WTC11 (cell line): ENCODE measurements around the gene STRA6. TPM values are rescaled to one million over a fixed set of nuclear protein-coding genes. Genes with fewer than 3 reads are reported as not detected.
A peak's percentile ranks its signal among the peaks of the same experiment; 100 is the strongest.

Source experiments
- ATAC-seq: fragments of 200-7000 bp; cut with Tn5 transposase; 2 replicates; pipeline ENCODE4 v1.10.0; 2021; ENCODE audit warnings: mild to moderate bottlenecking, moderate library complexity
- CTCF ChIA-PET: fragments of 300-600 bp; sonication (Branson Sonifier 250); formaldehyde crosslinking; loops from one replicate; lab custom pipeline; 2021; ENCODE audit warnings: antibody characterized with exemption; lab: Charles Lee
- POLR2A ChIA-PET: fragments of 350-600 bp; sonication (Branson Sonifier 250); formaldehyde crosslinking; loops from one replicate; lab custom pipeline; 2021; ENCODE audit warnings: antibody characterized with exemption; lab: Charles Lee
- DNase-seq: peaks from one replicate; pipeline ENCODE4 v3.0.0; 2021; ENCODE audit warnings: low spot score
- H3K27ac Mint-ChIP-seq: 2 replicates; pipeline ENCODE4 v1.8.0; 2021; ENCODE audit warnings: mixed read lengths
- H3K27me3 Mint-ChIP-seq: 2 replicates; pipeline ENCODE4 v1.8.0; 2021; ENCODE audit warnings: low read depth, mild to moderate bottlenecking, moderate library complexity, mixed read lengths
- H3K36me3 Mint-ChIP-seq: 2 replicates; pipeline ENCODE4 v1.8.0; 2021; ENCODE audit warnings: mixed read lengths
- H3K4me1 Mint-ChIP-seq: 2 replicates; pipeline ENCODE4 v1.8.0; 2022; ENCODE audit warnings: mixed read lengths
- H3K4me3 Mint-ChIP-seq: 2 replicates; pipeline ENCODE4 v1.8.0; 2021; ENCODE audit warnings: mild to moderate bottlenecking, moderate library complexity, mixed read lengths
- H3K9me3 Mint-ChIP-seq: 2 replicates; pipeline ENCODE4 v1.8.0; 2021; ENCODE audit warnings: mixed read lengths
- CREB1 ChIP-seq: sonication (generic); formaldehyde crosslinking; IDR thresholded peaks from 2 replicates; pipeline ENCODE4 v1.8.0; 2023; ENCODE audit warnings: mild to moderate bottlenecking, missing genetic modification reagents
- ELF4 ChIP-seq: sonication (generic); formaldehyde crosslinking; IDR thresholded peaks from 2 replicates; pipeline ENCODE4 v1.8.1; 2022; ENCODE audit warnings: low read depth, mild to moderate bottlenecking, moderate library complexity, missing genetic modification reagents
- GABPB1 ChIP-seq: sonication (generic); formaldehyde crosslinking; IDR thresholded peaks from 2 replicates; pipeline ENCODE4 v1.8.1; 2023; ENCODE audit warnings: mild to moderate bottlenecking, missing genetic modification reagents
- GTF2I ChIP-seq: fragments of 250-450 bp; sonication (Bioruptor Pico); conservative IDR thresholded peaks from 2 replicates; pipeline ENCODE4 v1.4.0; 2021; ENCODE audit warnings: mild to moderate bottlenecking
- HMGA2 ChIP-seq: fragments of 250-450 bp; sonication (Bioruptor Pico); IDR thresholded peaks from 2 replicates; pipeline ENCODE4 v1.4.0; 2021; ENCODE audit warnings: mild to moderate bottlenecking, moderate library complexity
- KAT7 ChIP-seq: sonication (generic); formaldehyde crosslinking; IDR thresholded peaks from 2 replicates; pipeline ENCODE4 v1.8.1; 2023; ENCODE audit warnings: missing genetic modification reagents, mild to moderate bottlenecking, borderline replicate concordance
- NFYB ChIP-seq: sonication (generic); formaldehyde crosslinking; conservative IDR thresholded peaks from 2 replicates; pipeline ENCODE4 v1.8.0; 2022; ENCODE audit warnings: low read depth, missing genetic modification reagents
- RELA ChIP-seq: sonication (generic); formaldehyde crosslinking; IDR thresholded peaks from 2 replicates; pipeline ENCODE4 v1.8.1; 2022; ENCODE audit warnings: missing genetic modification reagents, mild to moderate bottlenecking, borderline replicate concordance
- TEAD1 ChIP-seq: sonication (generic); formaldehyde crosslinking; IDR thresholded peaks from 2 replicates; pipeline ENCODE4 v1.8.0; 2022; ENCODE audit warnings: mild to moderate bottlenecking, missing genetic modification reagents
- ZBTB21 ChIP-seq: sonication (generic); formaldehyde crosslinking; IDR thresholded peaks from 2 replicates; pipeline ENCODE4 v1.8.1; 2023; ENCODE audit warnings: mild to moderate bottlenecking, missing genetic modification reagents, borderline replicate concordance
- ZNF138 ChIP-seq: sonication (generic); formaldehyde crosslinking; conservative IDR thresholded peaks from 2 replicates; pipeline ENCODE4 v1.8.1; 2022; ENCODE audit warnings: mild to moderate bottlenecking, moderate library complexity, missing genetic modification reagents
- ZNF219 ChIP-seq: sonication (generic); formaldehyde crosslinking; IDR thresholded peaks from 2 replicates; pipeline ENCODE4 v1.8.0; 2023; ENCODE audit warnings: missing genetic modification reagents, mild to moderate bottlenecking, borderline replicate concordance
- ZNF317 ChIP-seq: sonication (generic); formaldehyde crosslinking; IDR thresholded peaks from 2 replicates; pipeline ENCODE4 v1.8.1; 2023; ENCODE audit warnings: low read depth, mild to moderate bottlenecking, moderate library complexity, missing genetic modification reagents, borderline replicate concordance
- ZNF671 ChIP-seq: fragments of 250-450 bp; sonication (Bioruptor Pico); IDR thresholded peaks from 2 replicates; pipeline ENCODE4 v1.8.0; 2021; ENCODE audit warnings: mild to moderate bottlenecking
- total RNA-seq: library from RNA; stranded (reverse); gene quantifications from 3 replicates; pipeline ENCODE4 v1.2.3, GENCODE V29; 2021
- TF ChIP-seq, protein P1 (sequence below): sonication (generic); formaldehyde crosslinking; IDR thresholded peaks from 2 replicates; pipeline ENCODE4 v1.8.1; 2022; ENCODE audit warnings: mild to moderate bottlenecking, missing genetic modification reagents, moderate library complexity, borderline replicate concordance
- TF ChIP-seq, protein P2 (sequence below): sonication (generic); formaldehyde crosslinking; IDR thresholded peaks from 2 replicates; pipeline ENCODE4 v1.8.1; 2023; ENCODE audit warnings: mild to moderate bottlenecking, moderate library complexity, missing genetic modification reagents
- TF ChIP-seq, protein P3 (sequence below): fragments of 250-450 bp; sonication (Bioruptor Pico); IDR thresholded peaks from 2 replicates; pipeline ENCODE4 v1.8.0; 2021; ENCODE audit warnings: mild to moderate bottlenecking
- TF ChIP-seq, protein P4 (sequence below): sonication (generic); formaldehyde crosslinking; IDR thresholded peaks from 2 replicates; pipeline ENCODE4 v1.8.0; 2022; ENCODE audit warnings: mild to moderate bottlenecking, missing genetic modification reagents
- TF ChIP-seq, protein P5 (sequence below): sonication (generic); formaldehyde crosslinking; IDR thresholded peaks from 2 replicates; pipeline ENCODE4 v1.8.0; 2022; ENCODE audit warnings: mild to moderate bottlenecking, missing genetic modification reagents

Gene STRA6
- total RNA-seq, 1 experiment from 2014 or later, result 23.2 TPM

DNA sequence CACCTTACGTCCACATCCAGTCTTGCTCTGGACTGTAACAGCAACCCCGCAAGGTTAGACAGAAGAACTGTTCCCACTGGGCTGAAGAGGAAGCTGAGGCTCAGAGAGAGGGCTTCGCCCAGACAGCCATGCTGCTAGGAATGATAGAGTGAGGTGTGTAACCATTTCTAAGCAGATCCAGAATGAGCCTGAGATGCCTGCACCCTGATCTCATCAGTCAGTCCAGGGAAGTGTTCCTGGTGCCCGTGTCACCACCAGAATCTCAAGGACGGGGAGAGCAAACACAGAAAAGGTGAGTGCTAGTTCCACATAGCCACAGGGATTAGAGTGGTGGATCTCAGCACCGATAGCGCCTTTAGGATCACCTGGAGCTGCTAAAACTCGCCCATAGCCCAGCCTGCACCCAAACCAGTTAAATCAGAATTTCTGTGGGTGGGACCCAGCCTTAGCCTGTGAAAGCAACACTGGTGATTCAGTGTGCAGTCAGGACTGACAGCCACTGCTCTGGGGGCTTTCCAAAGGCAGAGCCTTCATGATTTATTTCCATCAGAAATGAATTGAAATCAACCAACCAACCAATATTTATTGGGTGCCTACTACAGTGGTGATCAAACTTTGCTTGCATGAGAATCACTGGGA, 16.8 kb downstream of the STRA6 start:
- Mint-ChIP-seq H3K27ac (no peak overlapping the region), H3K27me3 (no peaks in the 10 kb centered on the region; the same call in 1 of the 2 replicates), H3K4me1 (no peaks in the 10 kb centered on the region), H3K9me3 (no peaks in the 10 kb centered on the region), H3K36me3 (peaks cover 3% of the 10 kb centered on the region; the same call in 1 of the 2 replicates), H3K4me3 (no peak overlapping the region)
- DNase-seq, result no peak
- ATAC-seq, result no peak
- TF ChIP-seq, protein P1, sequence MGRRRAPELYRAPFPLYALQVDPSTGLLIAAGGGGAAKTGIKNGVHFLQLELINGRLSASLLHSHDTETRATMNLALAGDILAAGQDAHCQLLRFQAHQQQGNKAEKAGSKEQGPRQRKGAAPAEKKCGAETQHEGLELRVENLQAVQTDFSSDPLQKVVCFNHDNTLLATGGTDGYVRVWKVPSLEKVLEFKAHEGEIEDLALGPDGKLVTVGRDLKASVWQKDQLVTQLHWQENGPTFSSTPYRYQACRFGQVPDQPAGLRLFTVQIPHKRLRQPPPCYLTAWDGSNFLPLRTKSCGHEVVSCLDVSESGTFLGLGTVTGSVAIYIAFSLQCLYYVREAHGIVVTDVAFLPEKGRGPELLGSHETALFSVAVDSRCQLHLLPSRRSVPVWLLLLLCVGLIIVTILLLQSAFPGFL (CRISPR knock-in tag), result no peak
- TF ChIP-seq ZNF671 (no peak), ZNF219 (CRISPR knock-in tag) (no peak)
- TF ChIP-seq, protein P2, sequence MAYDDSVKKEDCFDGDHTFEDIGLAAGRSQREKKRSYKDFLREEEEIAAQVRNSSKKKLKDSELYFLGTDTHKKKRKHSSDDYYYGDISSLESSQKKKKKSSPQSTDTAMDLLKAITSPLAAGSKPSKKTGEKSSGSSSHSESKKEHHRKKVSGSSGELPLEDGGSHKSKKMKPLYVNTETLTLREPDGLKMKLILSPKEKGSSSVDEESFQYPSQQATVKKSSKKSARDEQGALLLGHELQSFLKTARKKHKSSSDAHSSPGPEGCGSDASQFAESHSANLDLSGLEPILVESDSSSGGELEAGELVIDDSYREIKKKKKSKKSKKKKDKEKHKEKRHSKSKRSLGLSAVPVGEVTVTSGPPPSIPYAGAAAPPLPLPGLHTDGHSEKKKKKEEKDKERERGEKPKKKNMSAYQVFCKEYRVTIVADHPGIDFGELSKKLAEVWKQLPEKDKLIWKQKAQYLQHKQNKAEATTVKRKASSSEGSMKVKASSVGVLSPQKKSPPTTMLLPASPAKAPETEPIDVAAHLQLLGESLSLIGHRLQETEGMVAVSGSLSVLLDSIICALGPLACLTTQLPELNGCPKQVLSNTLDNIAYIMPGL (CRISPR knock-in tag), result no peak
- TF ChIP-seq, protein P3, sequence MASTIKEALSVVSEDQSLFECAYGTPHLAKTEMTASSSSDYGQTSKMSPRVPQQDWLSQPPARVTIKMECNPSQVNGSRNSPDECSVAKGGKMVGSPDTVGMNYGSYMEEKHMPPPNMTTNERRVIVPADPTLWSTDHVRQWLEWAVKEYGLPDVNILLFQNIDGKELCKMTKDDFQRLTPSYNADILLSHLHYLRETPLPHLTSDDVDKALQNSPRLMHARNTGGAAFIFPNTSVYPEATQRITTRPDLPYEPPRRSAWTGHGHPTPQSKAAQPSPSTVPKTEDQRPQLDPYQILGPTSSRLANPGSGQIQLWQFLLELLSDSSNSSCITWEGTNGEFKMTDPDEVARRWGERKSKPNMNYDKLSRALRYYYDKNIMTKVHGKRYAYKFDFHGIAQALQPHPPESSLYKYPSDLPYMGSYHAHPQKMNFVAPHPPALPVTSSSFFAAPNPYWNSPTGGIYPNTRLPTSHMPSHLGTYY (CRISPR knock-in tag), result no peak
- POLR2A ChIA-PET, result no interaction called here
- CTCF ChIA-PET, result no interaction called here

DNA sequence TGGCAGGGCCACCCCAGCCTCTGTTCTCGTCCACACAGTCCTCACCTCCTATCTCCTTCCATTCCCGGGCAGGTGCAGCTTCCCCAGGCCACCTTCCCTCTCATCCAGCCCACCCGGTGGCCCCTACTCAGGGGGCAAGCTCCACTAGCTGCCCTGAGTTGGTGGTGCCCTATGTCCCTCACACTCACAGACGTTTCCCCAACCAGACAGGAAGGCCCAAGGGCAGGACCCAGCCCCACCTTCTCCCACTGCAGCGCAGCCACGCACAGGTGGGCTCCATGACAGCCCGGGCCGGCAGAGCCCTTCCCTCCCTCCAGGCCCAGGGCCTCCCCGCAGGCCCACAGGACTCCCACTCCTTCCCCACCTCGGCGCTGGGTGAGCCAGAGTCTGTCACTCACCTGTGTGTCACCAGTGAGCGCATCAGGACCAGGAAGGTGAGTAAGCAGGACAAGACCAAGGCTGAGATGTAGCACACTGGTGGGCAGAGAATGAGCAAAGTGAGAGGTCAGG, 17.9 kb downstream of the STRA6 start:
- Mint-ChIP-seq H3K27me3 (no peaks in the 10 kb centered on the region; the same call in 1 of the 2 replicates), H3K4me1 (no peaks in the 10 kb centered on the region), H3K36me3 (peaks cover 8% of the 10 kb centered on the region; the same call in 1 of the 2 replicates), H3K27ac (peak overlapping the region; percentile 43; the same call in 1 of the 2 replicates), H3K4me3 (no peak overlapping the region), H3K9me3 (no peaks in the 10 kb centered on the region)
- DNase-seq, result no peak
- ChIA-PET POLR2A (interaction anchor here (1.0 kb wide), 1 partner anchor 16 kb away, joined by 3 read pairs; no protein-coding TSS in a partner anchor), CTCF (no interaction called here)
- TF ChIP-seq, protein P4, sequence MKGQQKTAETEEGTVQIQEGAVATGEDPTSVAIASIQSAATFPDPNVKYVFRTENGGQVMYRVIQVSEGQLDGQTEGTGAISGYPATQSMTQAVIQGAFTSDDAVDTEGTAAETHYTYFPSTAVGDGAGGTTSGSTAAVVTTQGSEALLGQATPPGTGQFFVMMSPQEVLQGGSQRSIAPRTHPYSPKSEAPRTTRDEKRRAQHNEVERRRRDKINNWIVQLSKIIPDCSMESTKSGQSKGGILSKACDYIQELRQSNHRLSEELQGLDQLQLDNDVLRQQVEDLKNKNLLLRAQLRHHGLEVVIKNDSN, result no peak
- TF ChIP-seq, protein P1 (CRISPR knock-in tag), result no peak
- TF ChIP-seq RELA (CRISPR knock-in tag) (no peak), ZBTB21 (CRISPR knock-in tag) (no peak), NFYB (CRISPR knock-in tag) (no peak), TEAD1 (no peak), ZNF138 (CRISPR knock-in tag) (no peak), CREB1 (CRISPR knock-in tag) (no peak), ZNF671 (no peak), GABPB1 (CRISPR knock-in tag) (no peak), HMGA2 (CRISPR knock-in tag) (no peak), KAT7 (CRISPR knock-in tag) (no peak), ELF4 (CRISPR knock-in tag) (no peak), GTF2I (CRISPR knock-in tag) (no peak), ZNF317 (CRISPR knock-in tag) (no peak)
- TF ChIP-seq, protein P5, sequence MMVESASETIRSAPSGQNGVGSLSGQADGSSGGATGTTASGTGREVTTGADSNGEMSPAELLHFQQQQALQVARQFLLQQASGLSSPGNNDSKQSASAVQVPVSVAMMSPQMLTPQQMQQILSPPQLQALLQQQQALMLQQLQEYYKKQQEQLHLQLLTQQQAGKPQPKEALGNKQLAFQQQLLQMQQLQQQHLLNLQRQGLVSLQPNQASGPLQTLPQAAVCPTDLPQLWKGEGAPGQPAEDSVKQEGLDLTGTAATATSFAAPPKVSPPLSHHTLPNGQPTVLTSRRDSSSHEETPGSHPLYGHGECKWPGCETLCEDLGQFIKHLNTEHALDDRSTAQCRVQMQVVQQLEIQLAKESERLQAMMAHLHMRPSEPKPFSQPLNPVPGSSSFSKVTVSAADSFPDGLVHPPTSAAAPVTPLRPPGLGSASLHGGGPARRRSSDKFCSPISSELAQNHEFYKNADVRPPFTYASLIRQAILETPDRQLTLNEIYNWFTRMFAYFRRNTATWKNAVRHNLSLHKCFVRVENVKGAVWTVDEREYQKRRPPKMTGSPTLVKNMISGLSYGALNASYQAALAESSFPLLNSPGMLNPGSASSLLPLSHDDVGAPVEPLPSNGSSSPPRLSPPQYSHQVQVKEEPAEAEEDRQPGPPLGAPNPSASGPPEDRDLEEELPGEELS, result no peak
- no peak for ATAC-seq
